ENCODE measurements around the gene SLC25A48.

SLC25A48 gene, protein sequence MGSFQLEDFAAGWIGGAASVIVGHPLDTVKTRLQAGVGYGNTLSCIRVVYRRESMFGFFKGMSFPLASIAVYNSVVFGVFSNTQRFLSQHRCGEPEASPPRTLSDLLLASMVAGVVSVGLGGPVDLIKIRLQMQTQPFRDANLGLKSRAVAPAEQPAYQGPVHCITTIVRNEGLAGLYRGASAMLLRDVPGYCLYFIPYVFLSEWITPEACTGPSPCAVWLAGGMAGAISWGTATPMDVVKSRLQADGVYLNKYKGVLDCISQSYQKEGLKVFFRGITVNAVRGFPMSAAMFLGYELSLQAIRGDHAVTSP

DNA sequence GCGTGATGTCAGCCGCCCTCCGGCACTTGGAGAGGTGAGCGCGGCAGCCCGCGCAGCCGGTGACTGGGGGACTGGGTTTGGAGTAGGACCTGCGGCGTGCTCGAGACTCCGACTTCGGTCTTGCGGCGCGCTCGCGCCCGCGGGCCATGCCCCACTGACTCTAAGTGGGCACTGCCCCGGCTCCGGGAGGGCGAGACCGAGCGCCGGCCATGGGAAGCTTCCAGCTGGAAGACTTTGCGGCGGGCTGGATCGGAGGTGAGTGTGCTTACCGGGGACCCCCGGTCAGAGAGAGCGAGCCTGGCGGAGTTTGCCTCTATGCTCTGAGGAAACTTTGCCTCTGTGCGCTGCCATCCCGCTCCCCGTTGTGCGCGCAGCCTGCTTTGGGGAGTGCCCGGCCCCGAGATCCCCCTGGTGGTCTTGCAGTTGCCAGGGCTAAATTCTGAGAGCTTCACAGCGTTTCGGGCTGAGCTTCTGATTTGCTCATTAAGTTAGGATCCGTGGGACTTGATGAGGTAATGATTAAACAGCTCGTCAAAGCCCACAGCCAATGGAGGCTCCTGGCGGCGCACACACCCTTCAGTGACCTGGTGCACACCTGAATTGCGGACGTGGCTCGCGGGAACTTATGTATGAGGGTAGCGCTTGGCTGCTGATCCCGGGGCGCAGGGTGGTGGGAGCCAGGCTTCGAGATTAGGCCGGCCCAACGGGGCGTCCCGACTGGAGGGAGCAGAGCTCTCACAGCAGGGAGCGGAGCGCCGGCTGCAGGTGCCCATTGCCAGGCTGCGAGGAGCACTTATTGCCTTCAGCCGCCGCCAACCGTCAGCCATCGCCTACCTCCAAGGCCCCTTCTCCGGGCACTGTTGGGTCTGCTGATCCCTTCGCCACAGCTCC, at the start of gene SLC25A48:
Gene SLC25A48 (plus strand): TSS at position 25 of the 891 bp plus-strand sequence. CDS start 185 bp downstream, at position 210.
- peak in 9 of 14 donors; percentile 5 to 61 (median 38) for DNase-seq

DNA sequence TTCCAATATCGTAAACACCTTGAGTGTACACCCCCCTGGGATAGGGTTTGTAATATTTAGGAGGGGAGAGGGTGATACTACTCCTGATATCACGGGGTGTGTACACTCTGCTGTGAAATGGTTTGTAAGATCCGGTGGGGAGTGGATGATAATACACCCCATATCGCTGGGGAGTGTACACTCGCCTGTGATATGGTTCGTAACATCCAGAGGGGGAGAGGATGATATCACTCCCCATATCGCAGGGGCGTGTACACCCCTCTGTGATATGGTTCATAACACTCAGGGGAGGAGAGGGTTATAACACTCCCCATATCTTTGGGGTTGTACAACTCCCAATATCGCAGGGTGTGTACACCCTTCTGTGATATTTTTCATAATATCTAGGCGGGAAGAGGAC, 33.8 kb upstream of the SLC25A48 start:
- DNase-seq: no peak

DNA sequence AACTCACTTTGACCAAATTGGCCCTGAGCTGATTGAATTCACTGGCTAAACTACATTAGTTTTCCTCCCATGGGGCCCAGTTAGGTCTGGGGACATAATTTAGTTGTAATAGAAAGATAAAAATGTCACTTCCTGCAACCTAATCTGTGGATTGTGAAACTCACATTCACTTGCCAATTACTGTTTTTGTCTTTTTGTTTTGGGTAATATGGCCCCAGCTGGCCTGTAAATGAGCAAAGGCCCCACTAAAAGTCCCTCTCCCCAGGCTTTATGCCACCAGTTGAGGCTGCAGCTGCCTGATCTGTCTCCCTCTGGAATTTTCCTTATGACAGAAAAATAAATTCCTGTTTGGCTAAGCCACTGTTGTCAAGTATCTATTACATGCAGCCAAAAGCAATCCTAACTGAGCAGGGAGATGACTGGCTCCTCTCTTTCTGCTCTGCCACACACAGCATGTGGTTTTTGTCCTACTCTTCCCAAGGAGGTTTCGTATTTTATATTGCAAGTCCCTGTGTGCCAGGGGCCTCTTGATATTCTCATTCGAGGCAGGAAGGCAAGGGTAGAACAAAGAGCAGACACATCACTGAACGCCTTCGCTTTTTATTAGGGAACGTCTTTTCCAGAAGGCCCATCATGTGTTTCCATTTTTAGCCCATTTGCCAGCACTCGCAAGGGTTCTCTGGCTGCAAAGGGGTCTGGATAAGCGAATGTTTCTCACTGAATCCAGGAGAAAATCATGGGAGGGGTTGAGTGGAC, 24.1 kb upstream of the SLC25A48 start:
- no peak for DNase-seq

DNA sequence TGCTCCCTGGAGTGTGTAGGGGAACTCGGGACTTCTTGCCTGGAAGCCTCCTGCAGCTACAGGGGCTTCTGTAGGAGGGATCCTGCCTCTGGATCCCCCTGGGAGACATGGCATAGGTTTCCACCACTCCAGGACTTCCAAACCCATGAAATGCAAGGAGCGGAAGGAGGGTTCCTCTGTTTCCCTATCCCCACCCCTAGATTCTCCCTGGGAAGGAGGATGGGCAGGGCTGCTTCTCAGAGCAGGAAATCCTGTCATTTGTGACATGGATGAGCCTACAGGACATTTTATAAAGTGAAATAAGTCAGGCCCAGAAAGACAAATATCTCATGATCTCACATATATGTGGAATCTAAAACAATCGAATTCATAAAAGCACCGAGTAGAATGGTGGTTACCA, 23.5 kb upstream of the SLC25A48 start:
- no peak for DNase-seq

DNA sequence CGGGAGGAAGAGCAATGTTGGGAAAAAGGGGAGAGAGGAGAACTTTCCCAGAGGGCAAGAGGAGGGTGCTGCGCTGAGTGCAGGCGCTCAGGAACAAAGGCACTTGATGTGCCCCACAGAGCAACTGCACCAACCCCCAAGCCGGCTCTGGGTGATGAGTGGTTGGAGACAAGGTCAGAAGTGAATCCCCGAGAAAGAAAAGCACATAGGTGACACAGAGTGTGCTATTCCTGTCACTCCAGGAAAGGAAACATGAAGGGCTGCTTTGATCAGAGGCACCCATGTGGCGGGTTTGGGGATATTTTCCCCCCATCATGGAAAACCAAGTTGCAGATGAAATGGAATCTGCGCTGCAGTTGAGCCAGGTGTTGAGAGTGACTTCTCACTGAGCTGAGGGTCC, 20.7 kb upstream of the SLC25A48 start:
- DNase-seq: no peak

DNA sequence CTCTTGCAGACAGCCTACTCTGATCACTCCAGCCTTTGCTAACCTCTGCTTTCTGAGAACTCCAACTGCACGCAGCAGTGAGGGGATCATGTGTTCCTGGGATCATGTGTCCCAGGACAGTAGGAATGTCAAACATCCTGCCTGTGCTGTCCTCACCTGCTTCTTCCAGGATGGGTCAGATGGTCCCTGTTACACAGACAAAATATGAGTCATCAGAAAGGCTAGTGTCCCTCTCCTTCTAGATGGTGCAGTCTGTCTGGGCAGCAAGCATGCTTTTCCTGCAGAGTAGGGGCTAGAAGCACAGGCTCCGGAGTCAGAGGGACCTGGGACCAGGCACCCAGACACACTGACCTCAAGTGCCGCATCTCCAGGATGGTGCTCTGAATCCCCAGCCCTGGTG, 20.1 kb upstream of the SLC25A48 start:
- no peak for DNase-seq

DNA sequence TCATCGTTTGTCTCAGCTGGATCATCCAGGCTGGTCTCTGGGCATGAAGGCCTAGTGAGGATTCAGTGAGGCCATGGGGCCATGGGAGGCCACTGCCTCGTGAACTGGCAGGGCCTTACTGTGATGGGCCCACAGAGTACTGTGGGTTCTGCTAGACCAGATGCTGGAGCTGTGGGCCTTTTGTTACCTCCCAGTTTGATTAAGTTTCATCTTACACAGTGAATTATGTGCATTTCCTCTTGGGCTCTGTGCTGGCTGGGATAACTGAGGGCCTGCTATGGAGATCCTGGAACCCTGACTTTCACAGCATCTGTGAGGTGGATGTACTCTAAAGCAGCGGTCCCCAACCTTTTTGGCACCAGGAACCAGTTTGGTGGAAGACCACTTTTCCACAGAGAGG, 19.7 kb upstream of the SLC25A48 start:
- DNase-seq: no peak

DNA sequence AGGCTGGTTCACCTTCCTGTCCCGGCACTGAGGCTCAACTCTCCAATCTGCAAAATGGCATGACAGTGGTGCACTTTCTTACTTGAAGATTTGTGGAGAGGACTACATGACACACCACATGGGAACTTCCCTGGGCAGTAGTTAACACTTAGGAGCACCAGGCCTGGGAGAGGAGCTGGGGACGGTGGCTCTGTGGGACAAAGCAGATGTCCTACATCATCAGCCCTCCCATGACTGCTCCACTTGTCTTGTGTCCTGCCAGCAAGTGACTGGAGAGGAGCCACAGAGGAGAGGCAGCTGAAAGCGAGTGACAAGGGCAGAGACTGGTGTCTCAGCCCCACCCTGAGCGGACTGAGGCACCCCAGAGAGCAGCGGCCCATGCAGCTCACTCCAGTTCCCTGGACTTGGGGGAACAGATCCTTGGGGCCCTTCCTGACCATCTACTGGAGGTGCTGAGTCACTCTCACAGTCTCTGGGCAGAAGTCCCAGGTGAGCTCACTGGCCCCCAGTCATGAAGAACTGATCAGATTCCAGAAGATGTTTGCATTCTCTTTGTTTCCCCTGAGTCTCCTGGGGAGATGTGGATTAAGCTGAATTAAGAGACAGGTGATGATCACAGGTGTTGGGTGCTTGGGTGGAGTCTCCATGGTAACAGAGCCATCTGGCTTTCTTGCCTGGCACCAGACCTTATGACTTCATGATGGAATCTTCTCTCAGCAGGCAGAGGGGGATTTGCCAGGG, 13.2 kb upstream of the SLC25A48 start:
- DNase-seq: peak in 1 of 14 donors; percentile 39

DNA sequence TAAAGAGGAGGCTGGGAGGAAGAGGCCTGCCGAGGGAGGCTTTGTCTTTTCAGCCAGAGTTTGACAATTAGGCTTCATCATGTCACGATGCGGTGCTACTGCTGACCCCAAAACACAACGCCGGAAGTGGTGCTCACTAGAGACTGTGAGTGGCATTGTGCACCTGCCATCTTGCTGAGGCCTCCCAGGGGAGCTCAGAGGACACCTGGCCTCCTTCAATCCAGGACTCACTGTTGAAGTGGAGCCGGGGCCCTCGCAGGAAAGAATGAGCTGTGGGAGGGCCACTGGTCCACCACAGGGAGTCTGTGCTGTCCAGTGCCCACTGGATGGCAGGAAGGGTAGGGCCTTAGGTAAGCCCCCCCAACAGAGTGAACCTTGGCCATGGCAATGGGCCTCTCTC, 12.7 kb upstream of the SLC25A48 start:
- DNase-seq: no peak

DNA sequence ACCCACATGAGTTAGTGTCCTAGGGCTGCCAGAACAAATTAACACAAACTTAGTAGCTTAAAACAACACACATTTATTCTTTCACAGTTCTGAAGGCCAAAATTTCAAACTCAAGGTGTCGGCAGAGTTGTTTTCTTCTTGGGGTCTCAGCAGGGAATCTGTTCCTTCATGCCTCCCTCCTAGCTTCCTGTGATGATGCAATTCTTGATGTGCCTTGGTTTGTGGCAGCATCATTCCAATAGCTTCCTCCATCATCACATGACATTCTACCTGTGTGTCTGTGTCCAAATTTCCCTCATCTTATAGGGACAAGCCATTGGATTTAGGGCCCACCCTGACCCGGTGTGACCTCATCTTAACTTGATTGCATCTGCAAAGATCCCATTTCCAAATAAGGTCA, 12.2 kb upstream of the SLC25A48 start:
- DNase-seq: no peak

DNA sequence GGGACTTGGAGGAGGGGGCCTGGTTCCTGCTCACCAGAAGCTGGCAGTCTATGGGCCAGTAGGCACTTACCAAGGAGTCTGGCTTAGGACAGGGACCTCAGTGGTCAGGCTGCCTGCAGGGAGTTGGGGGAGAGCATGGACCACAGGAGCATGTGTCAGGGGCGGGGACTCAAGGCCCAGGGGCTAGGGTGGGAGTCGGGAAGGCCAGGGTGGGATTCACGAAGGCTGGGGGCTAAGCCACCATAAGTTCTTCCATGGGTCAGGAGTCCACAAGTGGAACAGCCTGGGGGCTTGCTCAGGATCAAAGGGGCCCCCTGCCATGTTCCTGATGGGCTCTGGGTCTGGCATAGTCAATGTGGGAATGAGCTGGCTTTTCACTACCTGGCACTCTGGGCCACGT, 11.5 kb upstream of the SLC25A48 start:
- DNase-seq: no peak

DNA sequence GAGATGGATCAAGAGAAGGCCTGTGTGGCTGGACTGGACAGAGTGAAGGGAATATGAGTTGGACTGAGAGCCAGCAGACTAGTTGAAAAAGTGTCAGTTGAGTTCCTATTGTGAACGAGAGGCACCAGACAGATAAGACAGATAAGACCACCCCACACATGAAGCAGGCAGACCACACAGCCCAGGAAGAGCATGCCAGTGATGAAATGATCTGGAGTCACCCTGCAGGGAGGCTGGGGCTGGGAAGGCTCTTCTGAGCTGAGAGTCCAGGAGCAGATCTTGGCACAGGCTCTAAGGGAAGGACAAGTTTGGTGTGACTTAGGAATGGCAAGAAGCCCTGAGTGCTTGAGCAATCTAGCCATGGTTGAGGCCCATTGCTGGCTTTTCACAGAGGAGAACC, 10.6 kb upstream of the SLC25A48 start:
- DNase-seq: no peak

DNA sequence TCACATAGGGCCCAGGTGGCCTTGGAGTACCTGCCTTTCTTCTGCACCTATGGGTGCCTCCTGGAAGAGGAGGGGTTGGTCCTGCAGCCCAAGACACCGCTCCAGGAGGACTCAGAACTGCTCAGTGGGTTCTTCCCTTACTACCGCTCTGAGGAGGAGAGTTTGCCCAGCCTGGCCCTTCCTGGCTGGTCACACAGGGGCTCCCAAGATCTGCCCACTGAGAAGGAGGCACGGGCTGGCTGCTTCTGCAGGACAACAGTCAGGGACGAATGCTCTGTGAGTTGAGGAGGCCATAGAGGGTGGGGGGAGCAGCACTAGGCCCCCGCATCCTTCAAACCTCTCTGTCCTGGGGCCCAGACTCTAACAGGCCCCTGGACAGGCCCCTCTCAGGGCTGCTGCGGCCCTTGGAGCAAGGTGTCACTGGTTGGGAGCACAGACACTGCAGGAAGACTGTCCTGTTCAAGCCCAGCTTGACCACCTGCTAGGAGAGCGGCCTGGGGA, 9.9 kb upstream of the SLC25A48 start:
- no peak for DNase-seq

DNA sequence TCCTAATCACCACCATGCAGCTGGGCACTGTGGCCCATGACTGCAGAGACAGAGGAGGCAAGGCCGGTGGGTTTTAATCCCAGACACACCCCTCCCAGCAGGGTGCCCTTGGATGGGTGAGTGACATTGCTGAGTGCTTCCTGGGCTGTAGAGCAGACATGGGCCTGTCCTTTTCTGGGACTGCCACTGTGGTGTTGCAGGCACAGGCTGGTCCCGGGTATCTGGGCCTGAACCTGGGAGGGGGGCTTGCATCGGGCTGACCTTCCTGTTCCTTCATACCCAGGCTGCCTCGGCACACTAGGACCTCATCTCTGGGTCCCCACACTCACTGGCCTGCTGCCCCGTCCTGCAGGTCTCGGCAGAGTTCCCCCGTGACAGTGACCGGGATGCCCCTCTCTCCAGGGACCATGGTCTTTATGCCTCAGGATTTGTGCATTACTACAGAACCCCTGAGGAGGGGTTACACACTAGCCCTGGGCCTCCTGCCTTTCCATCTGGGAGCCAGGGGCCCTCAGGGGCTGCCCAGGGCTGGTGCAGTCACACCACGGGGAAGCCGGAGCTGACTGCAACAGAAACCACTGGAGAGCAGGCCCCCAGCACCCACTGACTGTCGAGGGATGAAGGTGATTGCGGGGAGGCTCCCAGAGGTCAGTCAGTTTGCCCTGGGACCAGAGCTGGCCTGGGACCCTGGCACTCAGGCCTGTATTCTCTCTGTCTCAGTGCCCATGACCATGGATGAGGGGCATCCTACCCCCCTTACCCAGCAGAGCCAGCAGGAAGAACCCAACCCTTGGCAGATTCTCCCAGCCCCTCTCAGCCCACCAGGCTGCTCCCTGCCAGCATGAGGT, 8.9 kb upstream of the SLC25A48 start:
- no peak for DNase-seq

DNA sequence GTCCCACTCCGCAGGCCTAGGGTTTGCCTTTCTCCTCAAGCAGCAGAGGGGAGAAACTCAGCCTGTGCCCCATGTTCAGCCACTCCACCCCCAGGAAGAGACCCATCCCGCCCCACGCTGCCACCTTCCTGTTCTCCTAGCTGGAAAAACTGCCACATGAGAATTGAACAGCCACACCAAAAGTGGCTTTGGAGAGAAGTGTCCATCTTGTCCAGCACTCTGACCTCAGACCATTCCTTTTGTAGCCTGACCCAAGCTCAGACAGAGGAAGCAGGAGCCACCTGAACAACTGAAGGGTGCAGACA, 8.3 kb upstream of the SLC25A48 start:
- no peak for DNase-seq

DNA sequence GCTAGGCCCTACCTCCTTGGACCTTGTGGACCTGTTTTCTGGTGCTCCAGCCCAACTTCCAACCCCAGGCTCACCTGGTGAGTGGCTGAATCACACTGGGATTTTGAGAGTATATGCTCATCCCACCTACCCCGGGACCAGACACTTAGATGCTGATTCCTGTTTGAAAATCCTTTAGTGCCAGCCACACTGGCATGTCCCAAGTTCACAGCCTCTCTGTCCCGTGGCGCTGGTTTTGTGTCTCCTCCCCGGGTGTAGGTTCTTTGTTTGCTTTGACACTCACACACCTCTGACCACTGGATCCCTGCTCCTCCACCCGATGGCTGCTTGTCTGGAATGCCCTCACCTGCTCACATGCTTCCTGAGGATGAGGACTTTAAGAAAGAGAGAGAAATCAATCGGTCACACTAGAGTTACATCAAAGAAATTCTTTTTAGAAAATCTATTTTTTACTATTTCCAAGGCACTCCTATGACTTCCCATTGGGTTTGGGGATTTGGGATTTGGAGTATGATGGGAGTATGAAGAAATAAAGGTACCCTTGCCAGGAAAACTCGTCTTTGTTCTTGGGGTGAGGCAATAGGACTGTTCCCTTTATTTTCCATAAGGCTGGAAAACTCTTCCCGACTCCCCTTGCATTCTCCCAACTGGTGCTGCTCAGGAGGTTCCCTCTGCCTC, 7.3 kb upstream of the SLC25A48 start:
- DNase-seq: no peak

DNA sequence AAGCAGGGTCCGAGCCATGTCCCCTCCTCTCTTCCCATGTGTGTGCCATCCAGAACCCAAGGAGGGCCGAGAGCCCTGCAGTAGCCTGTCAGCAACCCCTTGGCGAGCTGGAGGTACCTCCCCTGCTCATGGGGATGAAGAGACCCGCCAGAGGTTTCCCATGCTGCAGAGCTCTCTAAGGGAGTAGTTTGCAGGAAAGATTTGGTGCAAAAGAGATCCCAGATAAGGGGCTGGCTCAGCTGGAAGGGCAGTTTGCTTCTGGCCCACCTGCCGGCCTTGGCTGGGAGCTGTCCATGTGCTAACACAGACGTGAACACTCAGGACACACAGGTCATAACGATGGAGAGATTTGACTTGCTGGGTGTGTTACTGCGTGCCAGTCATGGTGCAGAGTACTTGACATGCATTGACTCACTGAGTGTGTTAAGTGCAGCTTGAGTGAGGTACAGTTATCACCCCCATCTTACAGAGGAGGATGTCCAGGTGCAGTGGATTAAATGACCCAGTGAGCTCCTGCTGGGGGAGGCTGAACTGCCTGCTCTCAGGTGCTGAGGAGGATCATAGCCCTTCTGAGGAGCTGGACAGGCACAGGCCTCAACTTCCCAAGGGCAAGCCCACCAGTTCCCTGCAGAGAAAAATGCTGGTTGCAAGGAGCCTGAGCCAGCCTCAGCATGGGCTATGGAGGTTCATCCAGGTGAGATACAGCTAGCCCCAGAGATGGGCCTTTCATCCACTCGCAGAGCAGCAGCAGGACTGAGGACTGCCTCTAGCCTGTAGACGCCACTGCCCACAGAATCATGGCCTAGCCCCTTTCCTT, 6.3 kb upstream of the SLC25A48 start:
- no peak for DNase-seq

DNA sequence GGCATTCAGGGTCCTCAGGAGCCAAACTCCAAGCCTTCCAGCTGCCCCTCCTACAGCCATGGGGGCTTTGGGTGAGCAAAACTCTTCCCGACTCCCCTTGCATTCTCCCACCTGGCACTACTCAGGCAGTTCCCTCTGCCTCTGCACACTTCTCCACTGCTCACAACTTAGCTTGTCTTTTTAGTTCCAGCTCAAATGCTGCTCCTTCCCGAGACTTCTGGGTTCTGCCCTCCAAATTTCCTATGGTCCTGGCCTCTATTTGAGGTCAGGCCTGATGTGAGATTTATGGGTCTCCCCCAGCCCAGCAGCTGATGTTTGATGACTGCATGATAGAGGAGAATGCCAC, 5.7 kb upstream of the SLC25A48 start:
- no peak for DNase-seq

DNA sequence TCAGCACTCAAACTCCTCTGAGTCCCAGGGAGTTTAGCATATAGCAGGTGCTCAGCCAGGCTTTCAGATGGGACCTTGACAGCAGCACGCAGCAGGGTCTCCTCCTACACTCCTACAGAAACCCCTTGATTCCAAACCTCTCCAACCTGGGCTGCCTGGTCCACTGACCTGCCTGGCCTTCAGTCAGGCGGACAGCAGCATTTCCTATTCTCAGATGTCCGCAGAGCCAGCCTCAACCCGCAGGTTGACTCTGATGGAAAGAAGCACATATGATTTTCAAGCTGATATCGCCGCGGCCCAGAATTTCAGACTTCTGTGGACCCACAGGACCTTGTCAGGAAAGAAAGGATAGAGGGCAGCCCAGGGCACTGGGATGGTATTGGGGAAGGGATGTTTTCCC, 5.3 kb upstream of the SLC25A48 start:
- DNase-seq: no peak

Measured in C1 segment of cervical spinal cord (tissue), 14 donors.